GM23338 (cell line): ENCODE results near the gene ST7L. TPM values are rescaled to one million over a fixed set of nuclear protein-coding genes. Genes with fewer than 3 reads are reported as not detected.
"Not testable (repeated sequence)": the region's sequence is repeated elsewhere in the genome, so short reads cannot be mapped to it uniquely, and the experiment has no call there.

Source experiments
- ATAC-seq: fragments of 200-7000 bp; cut with Tn5 transposase; 3 replicates; pipeline ENCODE4 v1.9.1; 2020
- DNase-seq: peaks from one replicate; pipeline ENCODE4 v3.0.0-alpha.2; 2015; ENCODE audit warnings: low spot score
- H2AFZ ChIP-seq: fragments of 200-600 bp; sonication (generic); 2 replicates; pipeline ENCODE4 v1.8.0; 2016; ENCODE audit warnings: antibody characterized with exemption, mild to moderate bottlenecking, moderate library complexity
- H3F3A ChIP-seq: fragments of 200-600 bp; sonication (generic); replicated peaks from 2 replicates; pipeline ENCODE4 v1.8.0; 2017; ENCODE audit warnings: antibody characterized with exemption, mixed run types, low read depth
- H3K27ac ChIP-seq: fragments of 200-600 bp; sonication (generic); 2 replicates; pipeline ENCODE4 v1.6.1; 2016; ENCODE audit warnings: low read depth
- H3K27me3 ChIP-seq: fragments of 200-600 bp; sonication (generic); 2 replicates; pipeline ENCODE4 v1.8.0; 2016; ENCODE audit warnings: mild to moderate bottlenecking, mixed run types, moderate library complexity; ENCODE audit not compliant: insufficient read depth
- H3K36me3 ChIP-seq: fragments of 200-600 bp; sonication (generic); 2 replicates; pipeline ENCODE4 v1.8.0; 2016; ENCODE audit warnings: mild to moderate bottlenecking; ENCODE audit not compliant: insufficient read depth
- H3K4me1 ChIP-seq: fragments of 200-600 bp; sonication (generic); 2 replicates; pipeline ENCODE4 v1.8.0; 2016; ENCODE audit warnings: mild to moderate bottlenecking, moderate library complexity; ENCODE audit not compliant: insufficient read depth
- H3K4me2 ChIP-seq: fragments of 200-600 bp; sonication (generic); 2 replicates; pipeline ENCODE4 v1.7.1; 2017; ENCODE audit warnings: mixed run types
- H3K4me3 ChIP-seq: fragments of 200-600 bp; sonication (generic); 2 replicates; pipeline ENCODE4 v1.6.1; 2016; ENCODE audit warnings: mixed run types
- H3K79me2 ChIP-seq: fragments of 200-600 bp; sonication (generic); replicated peaks from 2 replicates; pipeline ENCODE4 v1.8.0; 2017; ENCODE audit warnings: mild to moderate bottlenecking; ENCODE audit not compliant: insufficient read depth
- H3K9me2 ChIP-seq: fragments of 200-600 bp; sonication (generic); 2 replicates; pipeline ENCODE4 v1.8.0; 2017; ENCODE audit not compliant: insufficient read depth
- H4K20me1 ChIP-seq: fragments of 200-600 bp; sonication (generic); replicated peaks from 2 replicates; pipeline ENCODE4 v1.8.0; 2017; ENCODE audit warnings: mild to moderate bottlenecking; ENCODE audit not compliant: insufficient read depth
- H3K27ac Mint-ChIP-seq: 2 replicates; pipeline ENCODE4 v1.8.0; 2020; ENCODE audit warnings: inconsistent platforms, mild to moderate bottlenecking, moderate library complexity, mixed read lengths
- H3K27me3 Mint-ChIP-seq: 3 replicates; pipeline ENCODE4 v1.8.0; 2022; ENCODE audit warnings: low read depth, mild to moderate bottlenecking, moderate library complexity, mixed read lengths, inconsistent platforms; ENCODE audit not compliant: insufficient read depth, poor library complexity
- H3K36me3 Mint-ChIP-seq: 3 replicates; pipeline ENCODE4 v1.8.0; 2021; ENCODE audit warnings: low read depth, mild to moderate bottlenecking, inconsistent platforms, moderate library complexity, mixed read lengths
- H3K4me1 Mint-ChIP-seq: 3 replicates; pipeline ENCODE4 v1.8.0; 2020; ENCODE audit warnings: mild to moderate bottlenecking, inconsistent platforms, mixed read lengths
- H3K4me3 Mint-ChIP-seq: 3 replicates; pipeline ENCODE4 v1.8.0; 2021; ENCODE audit warnings: moderate library complexity, mild to moderate bottlenecking, inconsistent platforms, mixed read lengths
- H3K9me3 Mint-ChIP-seq: 3 replicates; pipeline ENCODE4 v1.8.0; 2020; ENCODE audit warnings: moderate library complexity, mild to moderate bottlenecking, inconsistent platforms, mixed read lengths
- EZH2 ChIP-seq: fragments of 200-600 bp; sonication (generic); IDR thresholded peaks from one replicate; pipeline ENCODE4 v1.8.0; 2017; ENCODE audit warnings: antibody characterized with exemption, mild to moderate bottlenecking, low read depth; ENCODE audit not compliant: unreplicated experiment
- JUNB ChIP-seq: IDR thresholded peaks from one replicate; pipeline ENCODE4 v1.6.1; 2016; ENCODE audit warnings: antibody characterized with exemption; ENCODE audit not compliant: unreplicated experiment
- NANOG ChIP-seq: IDR thresholded peaks from 2 replicates; pipeline ENCODE4 v1.6.1; 2016; ENCODE audit warnings: antibody characterized with exemption, borderline replicate concordance
- STAT1 ChIP-seq: IDR thresholded peaks from one replicate; pipeline ENCODE4 v1.6.1; 2016; ENCODE audit warnings: antibody characterized with exemption; ENCODE audit not compliant: unreplicated experiment
- ZNF331 ChIP-seq: fragments of 250-450 bp; sonication (Bioruptor Pico); IDR thresholded peaks from 2 replicates; pipeline ENCODE4 v1.5.0; 2020; ENCODE audit warnings: low read depth, mild to moderate bottlenecking, moderate library complexity
- polyA plus RNA-seq: library from polyadenylated mRNA; unstranded; fragments of >200 nt; fragmentation: Nextera tagmentation; extraction: Ambion mirVana; gene quantifications from 2 replicates; pipeline ENCODE4 v1.2.1, GENCODE V29; 2016
- total RNA-seq: library from RNA; depleted of rRNA; stranded (reverse); fragments of >200 nt; shearing (Covaris generic); gene quantifications from 2 replicates; pipeline ENCODE4 v1.2.3, GENCODE V29; 2014
- TF ChIP-seq, protein P1 (sequence below), 2 experiments: fragments of 200-600 bp in 1 of 2; sonication (generic) in 1 of 2; conservative IDR thresholded peaks; 2 replicates each; pipeline versions ENCODE4 v1.5.1 to v1.6.1; 2016 to 2017; ENCODE audit warnings: antibody characterized with exemption in 2 of 2, low read depth in 2 of 2, mild to moderate bottlenecking in 2 of 2, moderate library complexity in 1 of 2
- TF ChIP-seq, protein P2 (sequence below): IDR thresholded peaks from one replicate; pipeline ENCODE4 v1.6.1; 2018; ENCODE audit warnings: antibody characterized with exemption; ENCODE audit not compliant: unreplicated experiment

Gene ST7L
- total and polyA plus RNA-seq, 2 experiments from 2014 or later = 18.2 to 21.0 TPM

DNA sequence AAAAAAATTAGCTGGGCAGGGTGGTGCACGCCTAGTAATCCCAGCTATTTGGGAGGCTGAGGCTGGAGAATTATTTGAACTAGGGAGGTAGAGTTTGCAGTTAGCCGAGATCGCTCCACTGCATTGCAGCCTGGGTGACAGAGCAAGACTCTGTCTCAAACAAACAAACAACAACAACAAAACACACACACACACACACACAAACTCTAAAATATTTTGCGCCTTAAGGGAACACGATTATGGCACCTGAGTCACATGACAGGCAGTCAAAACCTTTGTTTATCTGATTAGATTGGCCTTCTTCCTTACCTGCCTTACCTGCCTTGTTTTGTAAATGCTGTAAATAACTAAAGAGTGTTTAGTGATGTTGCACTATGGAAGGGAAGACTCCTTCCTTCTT lies 130.8 kb downstream of the ST7L start (continued):
- TF ChIP-seq, protein P1, sequence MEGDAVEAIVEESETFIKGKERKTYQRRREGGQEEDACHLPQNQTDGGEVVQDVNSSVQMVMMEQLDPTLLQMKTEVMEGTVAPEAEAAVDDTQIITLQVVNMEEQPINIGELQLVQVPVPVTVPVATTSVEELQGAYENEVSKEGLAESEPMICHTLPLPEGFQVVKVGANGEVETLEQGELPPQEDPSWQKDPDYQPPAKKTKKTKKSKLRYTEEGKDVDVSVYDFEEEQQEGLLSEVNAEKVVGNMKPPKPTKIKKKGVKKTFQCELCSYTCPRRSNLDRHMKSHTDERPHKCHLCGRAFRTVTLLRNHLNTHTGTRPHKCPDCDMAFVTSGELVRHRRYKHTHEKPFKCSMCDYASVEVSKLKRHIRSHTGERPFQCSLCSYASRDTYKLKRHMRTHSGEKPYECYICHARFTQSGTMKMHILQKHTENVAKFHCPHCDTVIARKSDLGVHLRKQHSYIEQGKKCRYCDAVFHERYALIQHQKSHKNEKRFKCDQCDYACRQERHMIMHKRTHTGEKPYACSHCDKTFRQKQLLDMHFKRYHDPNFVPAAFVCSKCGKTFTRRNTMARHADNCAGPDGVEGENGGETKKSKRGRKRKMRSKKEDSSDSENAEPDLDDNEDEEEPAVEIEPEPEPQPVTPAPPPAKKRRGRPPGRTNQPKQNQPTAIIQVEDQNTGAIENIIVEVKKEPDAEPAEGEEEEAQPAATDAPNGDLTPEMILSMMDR (conservative IDR thresholded peaks at IDR 0.05; ENCODE audit: low read depth in 2 of 2) = no peak

GRCh38 chr1:112487686-112488085 lies 131.3 kb downstream of the ST7L start:
- not testable (repeated sequence) for H3K27ac Mint-ChIP-seq, H2AFZ ChIP-seq, H3K4me3 ChIP-seq, H3K9me2 ChIP-seq, H3F3A ChIP-seq, H3K36me3 ChIP-seq, H3K4me1 Mint-ChIP-seq, ATAC-seq, H3K9me3 Mint-ChIP-seq, H3K36me3 Mint-ChIP-seq, H3K27me3 ChIP-seq, H3K4me1 ChIP-seq, H3K4me3 Mint-ChIP-seq, H4K20me1 ChIP-seq, H3K27me3 Mint-ChIP-seq, H3K79me2 ChIP-seq, H3K27ac ChIP-seq, DNase-seq, H3K4me2 ChIP-seq

GRCh38 chr1:112486063-112486462 lies 132.9 kb downstream of the ST7L start:
- ATAC-seq, H3K9me3 Mint-ChIP-seq: not testable (repeated sequence)

GRCh38 chr1:112478314-112478713 lies 140.6 kb downstream of the ST7L start:
- peaks cover 2% of the 10 kb centered on the region for H3K27me3 Mint-ChIP-seq
- Histone ChIP-seq H3K36me3 (no peaks in the 10 kb centered on the region), H2AFZ (no peak overlapping the region), H3K4me1 (no peaks in the 10 kb centered on the region), H3K27ac (no peak overlapping the region), H4K20me1 (no peaks in the 10 kb centered on the region), H3K4me2 (no peak overlapping the region), H3F3A (no peaks in the 10 kb centered on the region), H3K9me2 (peaks cover 9% of the 10 kb centered on the region; the same call in 1 of the 2 replicates), H3K79me2 (no peaks in the 10 kb centered on the region), H3K27me3 (no peaks in the 10 kb centered on the region), H3K4me3 (no peak overlapping the region)
- TF ChIP-seq EZH2 (no peak), JUNB (no peak), ZNF331 (CRISPR knock-in tag) (no peak), STAT1 (no peak), NANOG (no peak)
- TF ChIP-seq, protein P2, sequence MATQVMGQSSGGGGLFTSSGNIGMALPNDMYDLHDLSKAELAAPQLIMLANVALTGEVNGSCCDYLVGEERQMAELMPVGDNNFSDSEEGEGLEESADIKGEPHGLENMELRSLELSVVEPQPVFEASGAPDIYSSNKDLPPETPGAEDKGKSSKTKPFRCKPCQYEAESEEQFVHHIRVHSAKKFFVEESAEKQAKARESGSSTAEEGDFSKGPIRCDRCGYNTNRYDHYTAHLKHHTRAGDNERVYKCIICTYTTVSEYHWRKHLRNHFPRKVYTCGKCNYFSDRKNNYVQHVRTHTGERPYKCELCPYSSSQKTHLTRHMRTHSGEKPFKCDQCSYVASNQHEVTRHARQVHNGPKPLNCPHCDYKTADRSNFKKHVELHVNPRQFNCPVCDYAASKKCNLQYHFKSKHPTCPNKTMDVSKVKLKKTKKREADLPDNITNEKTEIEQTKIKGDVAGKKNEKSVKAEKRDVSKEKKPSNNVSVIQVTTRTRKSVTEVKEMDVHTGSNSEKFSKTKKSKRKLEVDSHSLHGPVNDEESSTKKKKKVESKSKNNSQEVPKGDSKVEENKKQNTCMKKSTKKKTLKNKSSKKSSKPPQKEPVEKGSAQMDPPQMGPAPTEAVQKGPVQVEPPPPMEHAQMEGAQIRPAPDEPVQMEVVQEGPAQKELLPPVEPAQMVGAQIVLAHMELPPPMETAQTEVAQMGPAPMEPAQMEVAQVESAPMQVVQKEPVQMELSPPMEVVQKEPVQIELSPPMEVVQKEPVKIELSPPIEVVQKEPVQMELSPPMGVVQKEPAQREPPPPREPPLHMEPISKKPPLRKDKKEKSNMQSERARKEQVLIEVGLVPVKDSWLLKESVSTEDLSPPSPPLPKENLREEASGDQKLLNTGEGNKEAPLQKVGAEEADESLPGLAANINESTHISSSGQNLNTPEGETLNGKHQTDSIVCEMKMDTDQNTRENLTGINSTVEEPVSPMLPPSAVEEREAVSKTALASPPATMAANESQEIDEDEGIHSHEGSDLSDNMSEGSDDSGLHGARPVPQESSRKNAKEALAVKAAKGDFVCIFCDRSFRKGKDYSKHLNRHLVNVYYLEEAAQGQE = no peak
- TF ChIP-seq, protein P1 (conservative IDR thresholded peaks at IDR 0.05; ENCODE audit: low read depth in 2 of 2) = no peak
- H3K4me3 Mint-ChIP-seq = no peak overlapping the region
- no peak overlapping the region for H3K27ac Mint-ChIP-seq
- H3K4me1 Mint-ChIP-seq = 0 out of 3 replicates have a peak, but pooled peaks cover 2% of the 10 kb centered on the region
- no peak for DNase-seq
- ATAC-seq = no peak
- peaks cover 32% of the 10 kb centered on the region for H3K9me3 Mint-ChIP-seq
- peaks cover 9% of the 10 kb centered on the region for H3K36me3 Mint-ChIP-seq

More at GRCh38 chr1:112486063-112486462, 132.9 kb downstream of the ST7L start:
- H3K27me3 ChIP-seq, H3K4me1 ChIP-seq, H2AFZ ChIP-seq, H3K4me1 Mint-ChIP-seq, H3K27ac ChIP-seq, H3K9me2 ChIP-seq, H3K4me3 ChIP-seq, H3K4me3 Mint-ChIP-seq, H4K20me1 ChIP-seq, H3K79me2 ChIP-seq, H3K4me2 ChIP-seq, H3K36me3 Mint-ChIP-seq, DNase-seq, H3F3A ChIP-seq, H3K36me3 ChIP-seq, H3K27me3 Mint-ChIP-seq, H3K27ac Mint-ChIP-seq: not testable (repeated sequence)
